HFFc6 (cell line): ENCODE data around the gene SUPT5H. TPM values are rescaled to one million over a fixed set of nuclear protein-coding genes. Genes with fewer than 3 reads are reported as not detected.

Experiments
- DNase-seq: peaks from one replicate; pipeline ENCODE4 v3.0.0-alpha.2; 2018
- H3K27ac Mint-ChIP-seq: 2 replicates; pipeline ENCODE4 v1.8.0; 2020; ENCODE audit warnings: mild to moderate bottlenecking, mixed read lengths
- H3K27me3 Mint-ChIP-seq: 2 replicates; pipeline ENCODE4 v1.8.0; 2021; ENCODE audit warnings: mild to moderate bottlenecking, moderate library complexity, mixed read lengths; ENCODE audit not compliant: insufficient read depth
- H3K36me3 Mint-ChIP-seq: 2 replicates; pipeline ENCODE4 v1.8.0; 2021; ENCODE audit warnings: low read depth, mixed read lengths
- H3K4me1 Mint-ChIP-seq: 2 replicates; pipeline ENCODE4 v1.8.0; 2020; ENCODE audit warnings: low read depth, mixed read lengths
- H3K4me3 Mint-ChIP-seq: 2 replicates; pipeline ENCODE4 v1.8.0; 2020; ENCODE audit warnings: mild to moderate bottlenecking, moderate library complexity, mixed read lengths
- H3K9me3 Mint-ChIP-seq: 2 replicates; pipeline ENCODE4 v1.8.0; 2020; ENCODE audit warnings: mild to moderate bottlenecking, mixed read lengths
- CTCF ChIP-seq: fragments of 200-600 bp; sonication (generic); IDR thresholded peaks from 2 replicates; pipeline ENCODE4 v1.5.0; 2021; ENCODE audit warnings: antibody characterized with exemption, mild to moderate bottlenecking
- total RNA-seq, 6 experiments: library from RNA; stranded (reverse); fragmentation: NEBNext Ultra II Directional; extraction: Animal tissue kit (Norgen Biotek cat#: 25700); gene quantifications; 2 replicates in 1 of 6; 3 replicates in 5 of 6; pipeline ENCODE4 v1.2.3, GENCODE V29; 2021

Gene SUPT5H
- total RNA-seq, 6 experiments from 2014 or later = 102 to 129 (median 107) TPM

- peak overlapping the region; percentile 98 for H3K4me3 Mint-ChIP-seq
- H3K4me1 Mint-ChIP-seq = peaks cover 36% of the 10 kb centered on the region
- H3K27ac Mint-ChIP-seq = no peak overlapping the region; the same call in 1 of the 2 replicates
- H3K9me3 Mint-ChIP-seq = peaks cover 18% of the 10 kb centered on the region
- DNase-seq = no peak
- peak; percentile 40 for TF ChIP-seq CTCF
- peaks cover 11% of the 10 kb centered on the region for H3K36me3 Mint-ChIP-seq
- peaks cover 25% of the 10 kb centered on the region for H3K27me3 Mint-ChIP-seq
Observed at GRCh38 chr19:39415111-39416046, 30.0 kb upstream of the SUPT5H start.

- Mint-ChIP-seq H3K27ac (no peak overlapping the region), H3K27me3 (peaks cover 14% of the 10 kb centered on the region), H3K4me1 (peaks cover 25% of the 10 kb centered on the region), H3K9me3 (peaks cover 8% of the 10 kb centered on the region), H3K4me3 (no peak overlapping the region), H3K36me3 (peaks cover 11% of the 10 kb centered on the region)
- DNase-seq = no peak
- no peak for TF ChIP-seq CTCF
Observed at GRCh38 chr19:39416152-39417120, 28.9 kb upstream of the SUPT5H start.

- Mint-ChIP-seq H3K27me3 (peaks cover 5% of the 10 kb centered on the region), H3K27ac (no peak overlapping the region), H3K4me3 (no peak overlapping the region), H3K4me1 (peaks cover 19% of the 10 kb centered on the region), H3K9me3 (no peaks in the 10 kb centered on the region), H3K36me3 (peaks cover 11% of the 10 kb centered on the region)
- no peak for DNase-seq
- TF ChIP-seq CTCF = no peak
Observed at GRCh38 chr19:39417463-39418181, 27.8 kb upstream of the SUPT5H start.

- no peak overlapping the region for H3K27ac Mint-ChIP-seq
- peaks cover 14% of the 10 kb centered on the region for H3K36me3 Mint-ChIP-seq
- DNase-seq = no peak
Observed at GRCh38 chr19:39419003-39419402, 26.4 kb upstream of the SUPT5H start.

More at GRCh38 chr19:39419003-39419402, 26.4 kb upstream of the SUPT5H start:
- H3K4me3 Mint-ChIP-seq = no peak overlapping the region
- no peaks in the 10 kb centered on the region; the same call in none of the 2 replicates for H3K27me3 Mint-ChIP-seq
- H3K4me1 Mint-ChIP-seq = peaks cover 15% of the 10 kb centered on the region
- no peak for TF ChIP-seq CTCF
- no peaks in the 10 kb centered on the region for H3K9me3 Mint-ChIP-seq
